HT1080 (cell line): ENCODE measurements around the gene EMSY. TPM values are rescaled to one million over a fixed set of nuclear protein-coding genes. Genes with fewer than 3 reads are reported as not detected.

Experiments
- DNase-seq: peaks from one replicate; pipeline ENCODE4 v3.0.0-alpha.2; 2015; ENCODE audit warnings: low read depth
- total RNA-seq: library from RNA; depleted of rRNA; stranded (reverse); fragments of >200 nt; shearing (Covaris generic); gene quantifications from 2 replicates; pipeline ENCODE4 v1.2.3, GENCODE V29; 2014

Gene EMSY
- total RNA-seq, 1 experiment from 2014 or later, result 16.4 TPM

DNA sequence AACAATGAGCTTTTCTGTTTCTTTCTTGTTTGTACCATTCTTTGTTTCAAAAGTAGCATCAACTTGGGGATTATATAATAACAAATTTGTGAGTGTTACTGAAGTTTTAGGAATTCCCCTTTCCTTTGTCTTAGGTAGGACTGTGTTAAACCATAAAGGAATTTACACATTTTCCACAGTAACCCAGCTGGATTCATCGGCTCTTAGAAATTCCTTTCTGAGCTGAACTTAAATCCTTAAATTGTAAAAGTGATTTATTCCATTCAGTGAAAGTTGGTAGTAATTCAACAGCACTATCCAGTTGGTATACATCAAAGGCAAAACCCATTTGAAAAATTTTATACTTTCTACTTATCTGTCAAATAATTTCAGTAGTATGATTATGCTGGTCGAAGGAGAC, 11.8 kb downstream of the EMSY start:
- DNase-seq, result no peak

DNA sequence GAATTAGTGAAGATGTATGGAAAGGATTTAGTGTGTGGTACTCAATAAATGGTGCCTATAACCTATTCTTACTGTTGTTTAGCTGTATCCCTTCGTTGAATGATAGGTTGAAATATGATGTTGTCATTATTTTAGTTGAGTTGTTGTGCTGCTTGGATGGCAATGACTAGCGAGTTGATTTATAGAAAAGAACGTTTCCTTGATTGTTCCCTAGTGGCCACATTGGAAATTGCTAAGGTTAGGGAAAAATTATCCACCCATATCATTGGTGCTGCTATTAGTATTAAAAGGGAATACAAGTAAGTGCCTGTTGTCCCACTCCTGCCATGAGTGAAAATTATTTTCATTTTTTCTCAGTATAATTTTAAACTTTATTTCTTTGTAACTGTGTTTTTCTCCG, 14.5 kb downstream of the EMSY start:
- DNase-seq, result no peak

DNA sequence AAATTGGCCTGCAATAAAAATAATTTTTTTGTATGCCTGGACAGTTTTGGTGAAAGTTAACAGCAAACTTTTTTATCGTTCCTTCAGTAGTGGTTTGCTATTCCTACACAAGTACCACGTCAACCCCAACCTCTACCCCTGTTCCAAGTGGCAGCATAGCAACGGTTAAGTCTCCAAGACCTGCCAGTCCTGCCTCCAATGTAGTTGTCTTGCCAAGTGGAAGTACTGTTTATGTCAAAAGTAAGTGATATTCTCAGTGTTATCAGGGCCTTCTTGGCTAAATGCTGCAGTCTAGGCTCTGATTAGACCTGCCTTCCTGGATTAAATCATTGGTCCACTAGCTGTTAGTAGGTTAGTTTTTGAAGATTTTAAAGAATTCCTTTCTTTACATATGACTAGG, 15.0 kb downstream of the EMSY start:
- DNase-seq, result no peak

DNA sequence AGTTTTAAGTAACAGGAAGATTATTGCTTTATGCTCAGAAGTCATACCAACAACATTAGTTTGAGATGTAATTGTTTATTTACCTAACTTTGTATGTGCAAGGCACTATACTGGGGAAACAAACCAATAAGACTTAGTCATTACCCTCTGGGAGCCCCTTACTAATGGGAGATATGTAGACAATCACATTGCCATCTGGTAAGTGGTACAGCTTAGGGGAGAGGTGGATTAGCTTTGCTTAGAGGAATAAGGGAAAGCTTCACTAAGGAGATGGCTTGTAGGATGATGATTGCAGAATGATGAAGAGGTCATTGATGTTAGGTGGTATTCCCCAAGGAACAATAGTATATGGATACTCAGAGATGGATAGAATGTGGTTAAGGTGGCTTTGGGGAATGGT, 17.5 kb downstream of the EMSY start:
- no peak for DNase-seq

DNA sequence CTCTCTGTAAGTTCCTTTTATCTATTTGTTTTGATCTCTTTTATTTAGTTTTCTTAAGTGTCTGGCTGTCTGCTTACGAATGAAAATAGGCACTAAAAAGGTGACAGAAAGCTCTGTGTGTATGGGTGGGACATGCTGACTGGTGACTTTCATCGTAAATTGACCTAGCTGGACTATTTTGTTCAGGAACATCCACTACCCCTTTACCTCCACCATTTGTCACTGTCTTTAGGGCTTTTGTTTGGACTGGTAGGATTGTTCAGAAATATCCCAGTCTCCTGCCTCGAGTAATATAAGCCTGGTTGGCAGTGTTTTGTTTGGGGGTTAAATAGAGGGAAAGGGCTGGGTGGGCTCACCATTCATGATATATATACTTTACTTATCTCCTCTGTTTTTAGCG, 20.9 kb downstream of the EMSY start:
- DNase-seq, result no peak

DNA sequence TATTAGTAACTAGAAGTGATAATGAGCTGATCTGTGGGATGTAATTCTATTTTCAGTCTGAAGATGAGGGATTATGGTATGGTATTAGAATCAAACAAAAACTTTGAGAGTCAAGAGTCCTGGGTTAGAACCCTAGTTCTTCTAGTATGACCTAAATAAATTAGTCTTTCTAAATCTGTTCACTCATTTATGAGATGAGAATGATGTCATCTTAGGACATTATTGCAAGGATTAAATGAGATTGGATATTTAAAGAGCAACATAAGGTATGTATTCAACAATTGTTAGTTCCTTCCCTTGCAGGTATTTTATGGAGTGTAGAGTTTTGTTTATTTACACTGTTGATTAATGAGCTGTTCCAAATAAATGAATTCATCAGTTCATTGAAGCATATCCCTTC, 21.8 kb downstream of the EMSY start:
- no peak for DNase-seq

DNA sequence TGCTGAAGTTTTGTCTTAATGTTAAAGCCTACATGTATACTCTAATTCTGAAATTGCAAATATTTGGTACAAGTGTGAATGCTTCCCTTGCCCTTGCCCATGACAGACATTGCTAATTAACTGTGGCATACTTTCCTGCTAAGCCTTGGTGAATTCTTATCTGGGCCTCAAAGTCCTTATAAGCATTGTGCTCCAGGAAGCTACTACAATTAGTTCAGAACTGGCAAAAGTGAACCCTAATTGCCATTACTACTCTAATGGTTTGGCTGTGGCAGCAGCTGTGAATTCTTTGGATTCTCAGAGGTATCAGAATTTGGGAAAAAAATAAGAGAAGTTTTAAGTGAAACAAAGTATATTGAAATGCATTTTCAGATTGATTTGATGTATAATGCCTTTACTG, 24.3 kb downstream of the EMSY start:
- DNase-seq, result no peak

DNA sequence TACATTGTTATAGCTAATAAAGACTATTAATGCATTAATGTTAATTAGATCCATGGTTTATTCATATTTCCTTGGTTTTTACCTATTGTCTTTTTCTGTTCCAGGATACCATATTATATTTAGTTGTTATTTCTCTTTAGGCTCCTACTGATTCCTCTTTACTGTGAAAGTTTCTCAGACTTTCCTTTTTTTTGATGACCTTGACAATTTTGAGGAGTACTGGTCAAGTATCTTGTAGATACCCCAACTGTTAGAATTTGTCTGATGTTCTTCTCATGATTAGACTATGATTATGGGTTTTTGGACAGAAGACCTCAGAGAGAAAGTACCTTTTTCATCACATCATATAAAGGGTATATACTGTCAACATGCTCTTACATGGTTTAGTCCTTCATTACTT, 26.6 kb downstream of the EMSY start:
- no peak for DNase-seq

DNA sequence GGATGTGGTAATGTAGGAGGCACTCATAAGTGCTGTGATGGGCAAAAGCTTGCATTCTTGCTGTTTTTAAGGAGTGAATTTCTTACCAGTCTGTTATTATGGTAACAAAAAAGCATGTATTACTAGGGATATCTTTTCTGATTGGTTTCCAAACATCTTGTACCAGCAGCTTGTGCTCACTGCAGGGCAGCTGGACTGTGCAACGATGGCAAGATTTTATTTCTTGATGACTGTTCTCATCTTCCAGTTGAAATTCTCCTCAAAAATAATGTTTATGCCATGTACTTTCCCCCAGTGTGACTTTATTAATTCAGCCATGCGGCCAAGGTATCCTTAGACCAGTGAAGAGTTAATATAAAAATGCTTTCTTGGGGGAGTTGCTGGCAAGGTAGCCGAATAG, 35.4 kb downstream of the EMSY start:
- no peak for DNase-seq

DNA sequence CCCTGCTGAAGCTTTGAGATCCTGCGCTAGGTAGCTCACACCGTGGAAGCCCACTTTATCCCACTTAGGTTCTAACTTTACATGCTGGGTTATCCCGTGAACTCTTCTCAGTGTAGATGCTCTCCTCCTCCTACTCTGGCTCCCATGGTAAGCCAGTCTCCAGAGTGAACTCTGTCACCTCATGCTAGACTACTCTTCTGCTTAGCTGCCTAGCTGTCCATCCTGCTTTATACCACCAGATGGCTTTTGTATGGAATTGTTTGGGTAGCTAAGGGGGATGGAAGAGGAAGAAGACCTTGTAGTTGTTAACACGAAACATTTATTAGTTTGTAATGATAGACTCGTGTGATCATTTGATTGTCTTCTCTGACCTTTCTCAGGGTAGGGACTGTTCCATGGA, 46.8 kb downstream of the EMSY start:
- DNase-seq, result no peak

DNA sequence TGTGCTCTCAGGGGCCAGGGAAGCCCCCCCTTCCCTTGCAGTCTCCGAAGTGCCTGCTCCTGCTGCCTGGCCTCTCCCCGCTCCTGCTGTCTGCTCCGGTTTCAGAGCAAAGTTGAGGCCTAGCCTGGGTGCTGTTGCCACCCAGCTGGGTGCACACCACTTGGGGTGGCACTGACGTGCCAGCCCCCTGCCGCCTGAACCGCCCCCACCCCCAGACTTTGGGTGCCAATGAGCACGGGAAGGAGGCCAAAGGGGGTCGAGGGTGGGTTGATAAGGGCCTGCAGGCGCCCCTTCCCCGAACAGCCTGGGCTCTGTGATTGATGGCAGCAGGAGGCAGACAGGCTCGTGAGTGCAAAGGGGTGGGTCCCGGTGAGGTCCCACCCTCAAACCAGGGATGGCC, 48.2 kb downstream of the EMSY start:
- no peak for DNase-seq

DNA sequence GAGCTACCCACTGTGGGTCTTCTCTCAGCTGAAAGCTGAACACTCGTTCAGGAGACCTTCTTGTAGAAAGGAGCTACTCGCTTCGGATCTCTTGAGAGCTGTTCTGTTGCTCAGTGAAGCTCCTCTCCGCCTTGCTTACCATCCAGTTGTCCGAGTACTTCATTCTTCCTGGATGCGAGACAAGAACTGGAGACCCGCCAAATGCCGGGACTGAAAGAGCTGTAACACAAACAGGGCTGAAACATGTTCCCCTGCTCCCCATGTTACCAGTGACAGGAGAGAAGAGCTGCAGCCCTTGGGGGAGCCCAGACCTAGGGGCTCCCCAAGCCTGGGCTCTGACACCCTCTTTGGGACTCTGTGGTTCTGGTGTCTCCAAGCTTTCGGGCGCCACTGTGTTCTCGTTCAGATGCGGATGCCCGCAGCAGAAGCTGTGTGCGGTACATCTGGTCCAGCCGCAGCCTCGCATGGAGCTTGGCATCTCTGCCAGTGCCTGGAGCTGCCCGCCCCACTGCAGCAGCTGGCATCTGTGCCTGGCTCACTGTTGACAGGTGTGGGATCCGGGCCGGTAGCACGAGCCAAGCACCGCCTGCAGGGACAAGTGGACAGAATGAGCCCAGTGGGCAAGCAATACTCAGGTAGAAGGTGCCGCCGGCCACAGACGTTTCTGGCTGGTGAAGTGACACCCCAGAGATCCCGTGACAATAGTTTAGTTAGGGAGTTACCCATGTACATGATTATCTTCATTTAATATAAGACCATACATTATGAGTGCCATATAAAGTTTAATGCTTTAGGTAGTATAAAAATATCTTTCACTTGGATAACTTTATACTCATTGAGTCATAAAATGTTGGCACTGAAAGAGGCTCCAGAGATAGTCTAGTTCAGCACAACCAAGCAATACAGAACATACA, 49.1 kb downstream of the EMSY start:
- no peak for DNase-seq

DNA sequence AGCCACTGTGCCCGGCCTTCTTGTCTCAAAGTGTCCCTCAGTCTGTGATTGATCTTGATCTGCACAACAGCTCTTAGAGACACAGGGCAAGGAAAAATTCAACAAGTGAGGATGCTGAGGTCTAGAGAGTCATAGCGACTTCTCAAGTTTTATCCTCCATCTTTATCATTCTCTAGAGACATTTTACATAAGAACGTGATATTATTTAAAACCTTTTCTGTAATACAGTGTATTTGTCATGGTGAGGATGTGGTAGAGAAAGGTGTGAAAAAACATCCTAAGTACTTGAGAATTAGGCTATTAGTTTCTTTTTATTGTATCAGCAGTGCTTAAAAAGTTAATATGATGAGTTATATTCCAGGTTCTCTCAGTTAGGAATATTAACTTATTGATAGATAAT, 50.2 kb downstream of the EMSY start:
- DNase-seq, result no peak

DNA sequence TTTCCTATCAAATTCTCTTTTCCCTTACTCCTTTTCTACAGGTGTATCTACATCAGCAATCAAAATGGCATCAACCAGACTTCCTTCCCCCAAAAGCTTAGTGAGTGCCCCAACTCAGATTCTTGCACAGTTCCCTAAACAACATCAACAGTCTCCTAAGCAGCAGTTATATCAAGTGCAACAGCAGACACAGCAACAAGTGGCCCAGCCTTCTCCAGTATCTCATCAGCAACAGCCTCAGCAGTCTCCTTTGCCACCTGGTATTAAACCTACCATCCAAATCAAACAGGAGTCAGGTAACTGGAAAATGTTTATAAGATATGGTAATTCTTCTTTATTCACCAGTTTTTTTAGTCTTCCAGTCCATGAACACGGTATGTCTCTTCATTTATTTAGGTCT, 51.4 kb downstream of the EMSY start:
- DNase-seq, result no peak

DNA sequence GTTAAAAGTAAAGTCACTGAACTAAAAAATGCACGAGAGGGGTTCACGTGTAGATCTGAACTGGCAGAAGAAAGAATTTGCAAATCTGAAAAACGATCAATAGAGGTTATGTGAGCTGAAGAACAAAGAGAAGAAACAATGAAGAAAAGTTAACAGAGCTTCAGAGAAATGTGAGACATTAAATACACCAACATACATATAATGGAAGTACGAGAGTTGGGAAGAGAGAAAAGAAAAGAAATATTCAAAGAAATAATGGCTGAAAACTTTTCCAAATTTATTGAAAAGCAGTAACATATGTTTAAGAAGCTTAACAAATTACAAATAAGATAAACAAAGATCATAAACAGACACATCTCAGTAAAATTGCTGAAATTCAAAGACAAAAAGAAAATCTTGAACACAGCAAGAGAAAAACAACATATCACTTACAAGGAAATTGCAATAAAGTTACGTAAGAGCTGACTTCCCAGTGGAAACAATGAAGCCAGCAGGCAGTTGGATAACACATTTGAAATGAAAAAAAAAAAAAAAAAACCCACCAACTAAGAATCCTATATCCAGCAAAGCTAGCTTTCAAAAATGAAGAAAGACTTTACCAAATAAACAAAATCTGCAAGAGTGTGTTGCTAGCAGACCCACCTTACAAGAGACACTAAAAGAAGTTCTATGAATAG, 56.8 kb downstream of the EMSY start:
- no peak for DNase-seq

DNA sequence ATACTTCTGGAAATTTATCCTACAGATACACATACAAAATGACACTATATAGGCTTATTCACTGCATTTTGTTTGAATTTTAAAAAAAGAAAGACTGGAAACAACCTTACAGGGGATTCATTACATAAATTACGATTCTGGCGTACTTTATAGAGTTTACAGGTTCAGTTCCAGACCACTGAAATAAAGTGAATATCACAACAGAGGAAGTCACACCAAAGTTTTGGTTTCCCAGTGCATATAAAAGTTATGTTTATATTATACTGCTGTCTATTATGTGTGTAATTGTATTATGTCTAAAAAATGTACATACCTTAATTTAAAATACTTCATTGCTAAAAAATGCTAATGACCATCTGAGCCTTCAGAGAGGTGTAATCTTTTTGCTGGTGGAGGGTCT, 62.0 kb downstream of the EMSY start:
- DNase-seq, result no peak

DNA sequence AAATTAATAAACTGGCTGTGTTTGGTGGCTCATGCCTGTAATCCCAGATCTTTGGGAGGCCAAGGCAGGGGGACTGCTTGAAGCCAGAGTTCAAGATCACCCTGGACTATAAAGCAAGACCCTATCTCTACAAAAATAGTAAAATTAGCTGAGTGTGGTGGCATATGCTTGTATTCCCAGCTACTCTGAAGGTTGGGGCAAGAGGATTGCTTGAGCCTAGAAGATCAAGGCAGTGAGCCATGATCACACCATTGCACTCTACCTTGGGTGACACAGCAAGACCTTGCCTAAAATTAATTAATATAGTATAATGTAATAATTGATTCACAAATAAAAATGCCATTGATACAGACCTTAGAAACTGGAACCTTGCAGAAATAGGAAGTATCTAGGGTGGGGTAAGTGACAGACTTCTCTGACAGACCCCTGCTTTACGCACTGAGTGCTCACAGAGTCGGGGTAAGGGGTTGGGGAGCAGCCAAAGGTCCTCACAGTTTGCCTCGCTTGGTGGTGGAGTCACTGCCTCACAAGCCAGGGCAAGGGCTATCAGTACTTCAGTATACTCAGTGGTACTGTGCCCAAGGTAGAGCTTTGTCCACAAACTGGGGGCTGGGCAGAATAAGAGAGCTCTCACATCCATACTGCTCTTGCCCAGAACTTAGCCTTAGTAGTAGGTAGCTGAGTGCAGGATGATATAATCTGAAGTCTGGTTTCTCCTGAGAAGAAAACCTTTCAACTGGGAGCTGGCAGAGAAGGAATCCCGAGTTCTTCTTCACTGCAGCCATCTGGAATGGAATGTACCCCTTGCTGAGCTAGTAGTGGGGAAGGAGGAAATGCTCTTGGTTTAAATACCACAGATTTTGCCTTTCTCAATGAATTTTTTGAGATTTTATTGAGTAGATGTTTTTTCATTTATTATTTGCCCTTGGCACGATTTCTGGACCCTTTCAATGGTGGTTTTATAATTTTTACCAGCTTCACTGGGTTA, 65.5 kb downstream of the EMSY start:
- no peak for DNase-seq

DNA sequence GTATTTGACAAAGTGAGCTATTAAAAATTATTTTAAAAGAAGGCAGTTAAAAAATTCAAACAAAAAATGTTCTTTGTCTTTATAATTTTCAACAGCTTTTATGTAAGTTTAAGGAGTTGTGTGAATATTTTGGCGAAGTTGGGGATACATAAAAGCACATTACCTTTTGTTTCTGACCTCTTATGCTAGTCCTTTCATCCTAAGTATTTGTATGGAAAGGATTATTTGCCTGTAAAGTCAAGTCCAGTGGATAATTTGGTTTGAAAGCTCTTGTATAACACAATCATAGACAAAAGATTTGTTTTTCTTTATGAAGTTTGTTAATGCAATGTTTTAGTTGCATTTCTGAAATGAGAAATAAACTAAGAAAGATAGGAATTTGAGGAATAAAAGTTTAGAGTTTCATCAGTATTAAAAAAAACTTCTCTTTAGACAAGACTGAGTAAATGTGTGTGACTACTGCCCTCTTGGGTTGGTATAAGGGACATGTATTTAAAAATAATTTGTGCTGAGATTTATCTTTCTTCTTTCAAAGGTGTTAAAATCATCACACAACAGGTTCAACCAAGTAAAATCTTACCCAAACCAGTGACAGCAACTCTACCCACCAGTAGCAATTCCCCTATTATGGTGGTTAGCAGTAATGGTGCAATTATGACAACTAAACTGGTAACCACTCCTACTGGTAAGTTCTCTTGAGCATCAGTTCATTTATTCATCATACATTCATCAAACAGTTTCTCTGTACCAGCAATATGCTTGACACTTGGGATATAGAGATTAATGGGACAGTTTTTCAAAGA, 68.2 kb downstream of the EMSY start:
- DNase-seq, result no peak

DNA sequence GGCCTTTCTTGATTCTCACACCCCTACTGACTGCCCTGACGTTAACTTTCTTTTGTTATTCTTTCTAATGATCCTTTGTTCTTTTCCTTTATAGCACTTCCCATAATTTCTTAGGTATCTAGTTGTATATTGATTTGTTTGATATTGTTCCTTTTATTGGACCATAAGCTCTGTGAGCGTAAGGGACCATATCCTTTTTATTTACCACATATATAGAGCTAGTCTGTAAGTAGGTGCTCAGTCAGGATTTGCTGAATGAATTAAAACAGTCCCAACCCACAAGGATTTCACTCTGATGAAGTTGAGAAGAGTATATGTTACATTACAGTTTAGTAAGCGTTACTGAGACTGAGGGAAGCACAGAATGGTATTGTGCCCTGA, 68.8 kb downstream of the EMSY start:
- DNase-seq, result no peak

DNA sequence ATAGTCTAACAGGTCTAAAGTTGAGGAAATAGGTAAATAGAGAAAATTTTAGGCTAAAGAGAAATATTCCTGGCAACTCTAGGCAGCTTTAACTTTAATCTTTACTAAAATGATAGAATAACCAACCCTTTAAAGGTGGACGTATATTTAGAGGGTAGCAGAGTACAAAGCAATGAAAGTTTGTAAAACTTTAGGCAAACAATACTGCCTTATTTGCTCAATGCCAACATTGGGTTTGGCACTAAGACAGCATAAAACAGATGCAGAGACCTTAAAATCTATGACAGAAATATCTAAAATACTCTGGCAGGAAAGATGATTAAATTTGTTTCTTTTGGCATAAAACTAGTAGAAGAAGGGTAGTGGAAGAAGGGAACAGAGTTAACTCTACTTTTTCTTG, 70.7 kb downstream of the EMSY start:
- DNase-seq, result no peak

DNA sequence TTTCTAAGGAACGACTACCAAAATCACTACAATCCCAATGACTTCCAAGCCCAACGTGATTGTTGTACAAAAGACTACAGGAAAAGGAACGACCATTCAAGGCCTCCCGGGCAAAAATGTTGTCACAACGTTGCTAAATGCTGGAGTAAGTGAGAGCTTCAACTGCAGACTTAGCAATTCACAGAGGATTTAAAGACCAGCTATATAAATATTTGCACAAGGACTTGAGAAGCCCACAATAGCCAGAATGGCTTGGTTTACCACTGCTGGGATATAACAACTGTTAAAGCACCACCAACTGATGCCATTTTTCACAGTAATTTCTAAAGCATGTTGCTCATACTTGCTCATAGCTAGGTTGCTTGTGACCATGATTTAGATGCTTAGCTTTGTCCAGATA, 78.3 kb downstream of the EMSY start:
- no peak for DNase-seq
